IPS DF 6.9 (cell line): Measurements from ENCODE around the gene BLOC1S6.
"Not testable (repeated sequence)": the region's sequence is repeated elsewhere in the genome, so short reads cannot be mapped to it uniquely, and the experiment has no call there.

Experiments used
- DNase-seq: peaks from one replicate; pipeline ENCODE4 v3.0.0-alpha.2; 2013; ENCODE audit warnings: low read depth, low spot score
- H3K27ac ChIP-seq: one replicate; pipeline ENCODE4 v1.5.1; 2013; ENCODE audit warnings: low read length, control low read depth
- H3K27me3 ChIP-seq: 2 replicates; pipeline ENCODE4 v1.6.1; 2013; ENCODE audit warnings: mild to moderate bottlenecking, low read length; ENCODE audit not compliant: control insufficient read depth, insufficient read depth
- H3K36me3 ChIP-seq: 2 replicates; pipeline ENCODE4 v1.6.1; 2013; ENCODE audit warnings: low read length; ENCODE audit not compliant: control insufficient read depth, insufficient read depth
- H3K4me1 ChIP-seq: 2 replicates; pipeline ENCODE4 v1.6.1; 2013; ENCODE audit warnings: low read length; ENCODE audit not compliant: control insufficient read depth, insufficient read depth
- H3K4me3 ChIP-seq: 2 replicates; pipeline ENCODE4 v1.5.1; 2013; ENCODE audit warnings: mild to moderate bottlenecking, low read length
- H3K9me3 ChIP-seq: 2 replicates; pipeline ENCODE4 v1.6.1; 2013; ENCODE audit warnings: low read length, inconsistent platforms; ENCODE audit not compliant: control insufficient read depth, insufficient read depth
- WGBS: extraction: QIAGEN DNeasy Blood & Tissue Kit; methylation state at CpG from one replicate; pipeline ENCODE4 v1.1.7; 2013; ENCODE audit warnings: mixed read lengths, missing lambda C conversion rate; ENCODE audit not compliant: insufficient read length, insufficient coverage; 5-methylcytosine and 5-hydroxymethylcytosine counted together

Gene BLOC1S6

GRCh38 chr15:45640616-45641015 lies 53.4 kb downstream of the BLOC1S6 start:
- Histone ChIP-seq H3K36me3 (no peaks in the 10 kb centered on the region), H3K4me1 (no peaks in the 10 kb centered on the region), H3K9me3 (no peaks in the 10 kb centered on the region), H3K4me3 (no peak overlapping the region), H3K27me3 (no peaks in the 10 kb centered on the region; the same call in 1 of the 2 replicates), H3K27ac (no peak overlapping the region)
- WGBS, result no CpG with 5 or more reads among the region's 2 CpGs
- DNase-seq, result no peak

GRCh38 chr15:45641374-45641781 lies 54.2 kb downstream of the BLOC1S6 start:
- WGBS, result no CpG with 5 or more reads among the region's 1 CpG
- Histone ChIP-seq H3K4me3 (no peak overlapping the region), H3K27me3 (no peaks in the 10 kb centered on the region), H3K36me3 (no peaks in the 10 kb centered on the region), H3K9me3 (no peaks in the 10 kb centered on the region), H3K4me1 (no peaks in the 10 kb centered on the region), H3K27ac (no peak overlapping the region)
- DNase-seq, result no peak

GRCh38 chr15:45641999-45642932 lies 55.1 kb downstream of the BLOC1S6 start:
- Histone ChIP-seq H3K4me3 (no peak overlapping the region), H3K36me3 (no peaks in the 10 kb centered on the region), H3K27me3 (no peaks in the 10 kb centered on the region), H3K27ac (no peak overlapping the region), H3K4me1 (no peaks in the 10 kb centered on the region), H3K9me3 (no peaks in the 10 kb centered on the region)
- WGBS, result no CpG with 5 or more reads among the region's 7 CpGs
- no peak for DNase-seq

- DNase-seq, result no peak
- H3K27me3 ChIP-seq, result no peaks in the 10 kb centered on the region
- H3K9me3 ChIP-seq, result no peaks in the 10 kb centered on the region
- no peak overlapping the region for H3K4me3 ChIP-seq
- WGBS, result no CpG with 5 or more reads among the region's 2 CpGs
- no peak overlapping the region for H3K27ac ChIP-seq
- H3K36me3 ChIP-seq, result no peaks in the 10 kb centered on the region
- no peaks in the 10 kb centered on the region for H3K4me1 ChIP-seq
Observed at GRCh38 chr15:45644437-45644836, 57.3 kb downstream of the BLOC1S6 start.

GRCh38 chr15:45645026-45645980 lies 58.1 kb downstream of the BLOC1S6 start:
- H3K27ac ChIP-seq, result no peak overlapping the region
- no CpG with 5 or more reads among the region's 9 CpGs for WGBS
- no peak overlapping the region for H3K4me3 ChIP-seq
- H3K27me3 ChIP-seq, result no peaks in the 10 kb centered on the region
- no peaks in the 10 kb centered on the region for H3K36me3 ChIP-seq
- no peaks in the 10 kb centered on the region for H3K4me1 ChIP-seq
- H3K9me3 ChIP-seq, result no peaks in the 10 kb centered on the region
- DNase-seq, result no peak

GRCh38 chr15:45646220-45646619 lies 59.0 kb downstream of the BLOC1S6 start:
- H3K36me3 ChIP-seq, result no peaks in the 10 kb centered on the region
- H3K4me3 ChIP-seq, result no peak overlapping the region
- DNase-seq, result no peak
- H3K27ac ChIP-seq, result no peak overlapping the region
- H3K4me1 ChIP-seq, result no peaks in the 10 kb centered on the region
- no CpG with 5 or more reads among the region's 3 CpGs for WGBS
- no peaks in the 10 kb centered on the region for H3K27me3 ChIP-seq
- H3K9me3 ChIP-seq, result no peaks in the 10 kb centered on the region

GRCh38 chr15:45647828-45648227 lies 60.6 kb downstream of the BLOC1S6 start:
- Histone ChIP-seq H3K27me3 (no peaks in the 10 kb centered on the region), H3K36me3 (no peaks in the 10 kb centered on the region), H3K4me3 (no peak overlapping the region), H3K27ac (no peak overlapping the region), H3K9me3 (no peaks in the 10 kb centered on the region), H3K4me1 (no peaks in the 10 kb centered on the region)
- WGBS, result no CpG with 5 or more reads among the region's 6 CpGs
- no peak for DNase-seq

GRCh38 chr15:45648521-45649200 lies 61.5 kb downstream of the BLOC1S6 start:
- H3K36me3 ChIP-seq, result no peaks in the 10 kb centered on the region
- no peak overlapping the region for H3K4me3 ChIP-seq
- DNase-seq, result no peak
- no peaks in the 10 kb centered on the region for H3K9me3 ChIP-seq
- H3K27me3 ChIP-seq, result no peaks in the 10 kb centered on the region
- WGBS, result no CpG with 5 or more reads among the region's 4 CpGs
- H3K4me1 ChIP-seq, result no peaks in the 10 kb centered on the region
- no peak overlapping the region for H3K27ac ChIP-seq

- no CpG with 5 or more reads among the region's 11 CpGs for WGBS
- not testable (repeated sequence) for H3K36me3 ChIP-seq, H3K27me3 ChIP-seq, H3K27ac ChIP-seq, H3K4me3 ChIP-seq, H3K9me3 ChIP-seq, DNase-seq, H3K4me1 ChIP-seq
Observed at GRCh38 chr15:45650007-45650406, 62.8 kb downstream of the BLOC1S6 start.
